Measurements from ENCODE around the gene HBS1L. TPM values are rescaled to one million over a fixed set of nuclear protein-coding genes. Genes with fewer than 3 reads are reported as not detected.

The HBS1L gene
- total RNA-seq, 2 experiments from 2014 or later: 82.9 to 93.1 TPM

- no peak for DNase-seq (ENCODE audit: low spot score)
- ChIA-PET POLR2A (interaction anchor here (0.6 to 1.8 kb wide), 5 partner anchors 9 to 777 kb away, joined by 3 to 7 read pairs (median 3); partner anchors contain the start of gene HBS1L), CTCF (ENCODE audit: unreplicated experiment) (no interaction called here)
- H3K36me3 ChIP-seq (ENCODE audit: insufficient read depth, low read length): no peaks in the 10 kb centered on the region
- no peak overlapping the region for H3K4me2 ChIP-seq (ENCODE audit: low read length)
- no TSS peak for BruUV-seq (replicated peaks)
- H3K4me3 ChIP-seq (ENCODE audit: low read depth, low read length, poor library complexity, severe bottlenecking): no peak overlapping the region
- H2AFZ ChIP-seq (ENCODE audit: low read length): no peak overlapping the region
- H3K9me2 ChIP-seq (ENCODE audit: insufficient read depth, low read length): no peaks in the 10 kb centered on the region
- H3K27ac ChIP-seq (ENCODE audit: low read depth, low read length, poor library complexity, severe bottlenecking): no peak overlapping the region
- no peaks in the 10 kb centered on the region for H3K79me2 ChIP-seq (ENCODE audit: insufficient read depth, low read depth, low read length)
- H3K9me3 ChIP-seq (ENCODE audit: low read length): no peaks in the 10 kb centered on the region
- TF ChIP-seq CTCF (conservative IDR thresholded peaks at IDR 0.05; ENCODE audit: low read length) (no peak), EZH2phosphoT487 (IDR thresholded peaks at IDR 0.05; ENCODE audit: borderline replicate concordance, low read depth, low read length) (no peak)
- H4K20me1 ChIP-seq (ENCODE audit: insufficient read depth, low read length): no peaks in the 10 kb centered on the region
- no peaks in the 10 kb centered on the region for H3K4me1 ChIP-seq (ENCODE audit: insufficient read depth, low read length, poor library complexity, severe bottlenecking)
- intact Hi-C loops (cut with micrococcal nuclease; ENCODE audit: unreplicated experiment): no loop called here
These were observed 16.9 kb upstream of the HBS1L start for GRCh38 chr6:135071541-135071940.

GRCh38 chr6:135067911-135068310 is 13.3 kb upstream of the HBS1L start:
- intact Hi-C loops (cut with micrococcal nuclease; ENCODE audit: unreplicated experiment): no loop called here
- no peaks in the 10 kb centered on the region for H3K36me3 ChIP-seq (ENCODE audit: insufficient read depth, low read length)
- no peaks in the 10 kb centered on the region for H4K20me1 ChIP-seq (ENCODE audit: insufficient read depth, low read length)
- ChIA-PET CTCF (ENCODE audit: unreplicated experiment) (no interaction called here), POLR2A (no interaction called here)
- H3K27ac ChIP-seq (ENCODE audit: low read depth, low read length, poor library complexity, severe bottlenecking): no peak overlapping the region
- no peaks in the 10 kb centered on the region for H3K9me2 ChIP-seq (ENCODE audit: insufficient read depth, low read length)
- H2AFZ ChIP-seq (ENCODE audit: low read length): no peak overlapping the region
- no peak for DNase-seq (ENCODE audit: low spot score)
- peaks cover 3% of the 10 kb centered on the region for H3K4me1 ChIP-seq (ENCODE audit: insufficient read depth, low read length, poor library complexity, severe bottlenecking)
- H3K9me3 ChIP-seq (ENCODE audit: low read length): peaks cover under 1% of the 10 kb centered on the region; the same call in 1 of the 2 replicates
- no peak overlapping the region for H3K4me2 ChIP-seq (ENCODE audit: low read length)
- no peak overlapping the region for H3K4me3 ChIP-seq (ENCODE audit: low read depth, low read length, poor library complexity, severe bottlenecking)
- TF ChIP-seq EZH2phosphoT487 (IDR thresholded peaks at IDR 0.05; ENCODE audit: borderline replicate concordance, low read depth, low read length) (no peak), CTCF (conservative IDR thresholded peaks at IDR 0.05; ENCODE audit: low read length) (no peak)
- H3K79me2 ChIP-seq (ENCODE audit: insufficient read depth, low read depth, low read length): no peaks in the 10 kb centered on the region
- BruUV-seq (replicated peaks): no TSS peak

- Histone ChIP-seq H3K36me3 (ENCODE audit: insufficient read depth, low read length) (no peaks in the 10 kb centered on the region), H3K4me2 (ENCODE audit: low read length) (no peak overlapping the region), H2AFZ (ENCODE audit: low read length) (0 out of 2 replicates have a peak overlapping the region, but pooled peaks have one; percentile 4), H3K27ac (ENCODE audit: low read depth, low read length, poor library complexity, severe bottlenecking) (no peak overlapping the region), H3K79me2 (ENCODE audit: insufficient read depth, low read depth, low read length) (no peaks in the 10 kb centered on the region), H3K4me3 (ENCODE audit: low read depth, low read length, poor library complexity, severe bottlenecking) (no peak overlapping the region), H3K4me1 (ENCODE audit: insufficient read depth, low read length, poor library complexity, severe bottlenecking) (peaks cover 13% of the 10 kb centered on the region), H3K9me2 (ENCODE audit: insufficient read depth, low read length) (no peaks in the 10 kb centered on the region), H4K20me1 (ENCODE audit: insufficient read depth, low read length) (no peaks in the 10 kb centered on the region), H3K9me3 (ENCODE audit: low read length) (peaks cover 4% of the 10 kb centered on the region; the same call in 1 of the 2 replicates)
- no peak for DNase-seq (ENCODE audit: low spot score)
- TF ChIP-seq EZH2phosphoT487 (IDR thresholded peaks at IDR 0.05; ENCODE audit: borderline replicate concordance, low read depth, low read length): no peak
- no peak for TF ChIP-seq CTCF (conservative IDR thresholded peaks at IDR 0.05; ENCODE audit: low read length)
- intact Hi-C loops (cut with micrococcal nuclease; ENCODE audit: unreplicated experiment): no loop called here
- CTCF ChIA-PET (ENCODE audit: unreplicated experiment): no interaction called here
- BruUV-seq (replicated peaks): no TSS peak
- POLR2A ChIA-PET: no interaction called here
These were observed 12.2 kb upstream of the HBS1L start for GRCh38 chr6:135066806-135067205.
